Ishikawa (cell line): ENCODE results near the gene ADA.

Experiments
- CREB1 ChIP-seq: IDR thresholded peaks from 2 replicates; pipeline ENCODE4 v1.6.1; 2012; ENCODE audit warnings: low read depth
- EGR1 ChIP-seq: IDR thresholded peaks from 2 replicates; pipeline ENCODE4 v1.6.1; 2012
- EP300 ChIP-seq: IDR thresholded peaks from 2 replicates; pipeline ENCODE4 v1.6.1; 2012; ENCODE audit warnings: borderline replicate concordance
- FOXM1 ChIP-seq: IDR thresholded peaks from 2 replicates; pipeline ENCODE4 v1.6.1; 2012; ENCODE audit warnings: low read depth, borderline replicate concordance
- YY1 ChIP-seq: IDR thresholded peaks from 2 replicates; pipeline ENCODE4 v1.6.1; 2012; ENCODE audit warnings: low read depth
- TF ChIP-seq, protein P1 (sequence below): IDR thresholded peaks from 2 replicates; pipeline ENCODE4 v1.6.1; 2012
- TF ChIP-seq, protein P2 (sequence below): IDR thresholded peaks from 2 replicates; pipeline ENCODE4 v1.6.1; 2012

DNA sequence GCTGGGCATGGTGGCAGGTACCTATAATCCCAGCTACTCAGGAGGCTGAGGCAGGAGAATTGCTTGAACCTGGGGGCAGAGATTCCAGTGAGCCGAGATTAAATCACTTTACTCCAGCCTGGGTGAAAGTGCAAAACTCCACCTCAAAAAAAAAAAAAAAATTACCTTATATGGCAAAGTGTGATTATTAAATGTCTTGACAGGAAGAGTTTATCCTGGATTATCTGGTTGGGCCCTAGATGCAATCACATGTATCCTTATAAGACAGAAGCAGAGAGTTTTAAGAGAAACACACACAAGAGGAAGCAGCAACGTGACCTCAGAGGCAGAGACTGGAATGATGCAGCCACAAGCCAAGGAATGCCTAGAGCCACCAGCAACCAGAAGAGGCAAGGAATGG, 11.0 kb downstream of the ADA start:
- TF ChIP-seq, protein P1, sequence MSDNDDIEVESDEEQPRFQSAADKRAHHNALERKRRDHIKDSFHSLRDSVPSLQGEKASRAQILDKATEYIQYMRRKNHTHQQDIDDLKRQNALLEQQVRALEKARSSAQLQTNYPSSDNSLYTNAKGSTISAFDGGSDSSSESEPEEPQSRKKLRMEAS = no peak
- TF ChIP-seq CREB1 = no peak
- no peak for TF ChIP-seq FOXM1
- TF ChIP-seq EP300 = no peak
- TF ChIP-seq EGR1 = no peak
- no peak for TF ChIP-seq YY1
- TF ChIP-seq, protein P2, sequence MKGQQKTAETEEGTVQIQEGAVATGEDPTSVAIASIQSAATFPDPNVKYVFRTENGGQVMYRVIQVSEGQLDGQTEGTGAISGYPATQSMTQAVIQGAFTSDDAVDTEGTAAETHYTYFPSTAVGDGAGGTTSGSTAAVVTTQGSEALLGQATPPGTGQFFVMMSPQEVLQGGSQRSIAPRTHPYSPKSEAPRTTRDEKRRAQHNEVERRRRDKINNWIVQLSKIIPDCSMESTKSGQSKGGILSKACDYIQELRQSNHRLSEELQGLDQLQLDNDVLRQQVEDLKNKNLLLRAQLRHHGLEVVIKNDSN = no peak
